GM12864 (cell line): ENCODE measurements around the gene FBXL7.

Source experiments
- DNase-seq: peaks from one replicate; pipeline ENCODE4 v3.0.0-alpha.2; 2011; ENCODE audit warnings: low read depth
- H3K4me3 ChIP-seq: 2 replicates; pipeline ENCODE4 v1.5.1; 2011; ENCODE audit warnings: mild to moderate bottlenecking, low read depth, low read length, control low read depth
- TF ChIP-seq, protein P1 (sequence below): IDR thresholded peaks from 2 replicates; pipeline ENCODE4 v1.5.1; 2011; ENCODE audit warnings: low read depth, mild to moderate bottlenecking, moderate library complexity, low read length, control low read depth, inconsistent platforms; ENCODE audit errors: missing control alignments

Gene FBXL7

DNA sequence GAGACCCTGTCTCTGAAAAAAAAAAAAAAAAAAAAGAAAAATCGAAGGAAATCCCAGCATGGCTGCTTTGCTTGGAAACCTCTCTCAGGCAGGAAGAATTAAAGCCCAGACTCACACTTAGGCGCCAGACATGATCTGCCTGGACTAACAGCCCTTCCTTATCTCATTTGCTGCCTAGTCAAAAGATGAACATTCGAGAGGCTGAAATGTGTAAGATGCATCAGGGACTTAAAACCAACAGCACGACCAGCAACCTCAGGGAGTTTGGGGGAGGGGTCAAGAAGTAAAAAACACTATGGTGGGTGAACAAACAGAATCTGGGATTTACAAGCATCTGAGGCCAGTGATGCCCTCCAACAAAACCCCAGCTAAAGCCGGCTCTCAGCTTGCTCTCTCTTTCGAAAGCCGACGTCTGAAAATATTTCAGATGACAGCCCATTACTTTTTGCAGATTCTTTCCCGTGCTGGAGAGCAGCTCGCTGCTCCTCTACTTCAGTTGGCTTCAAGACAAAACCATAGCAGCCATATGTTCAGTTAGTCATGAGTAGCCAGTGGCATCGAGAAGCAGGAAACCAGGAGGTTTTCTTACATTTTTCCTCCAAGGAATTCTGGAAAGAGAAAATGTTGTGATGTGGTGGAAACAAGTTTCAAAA lies 429.8 kb downstream of the FBXL7 start:
- TF ChIP-seq, protein P1, sequence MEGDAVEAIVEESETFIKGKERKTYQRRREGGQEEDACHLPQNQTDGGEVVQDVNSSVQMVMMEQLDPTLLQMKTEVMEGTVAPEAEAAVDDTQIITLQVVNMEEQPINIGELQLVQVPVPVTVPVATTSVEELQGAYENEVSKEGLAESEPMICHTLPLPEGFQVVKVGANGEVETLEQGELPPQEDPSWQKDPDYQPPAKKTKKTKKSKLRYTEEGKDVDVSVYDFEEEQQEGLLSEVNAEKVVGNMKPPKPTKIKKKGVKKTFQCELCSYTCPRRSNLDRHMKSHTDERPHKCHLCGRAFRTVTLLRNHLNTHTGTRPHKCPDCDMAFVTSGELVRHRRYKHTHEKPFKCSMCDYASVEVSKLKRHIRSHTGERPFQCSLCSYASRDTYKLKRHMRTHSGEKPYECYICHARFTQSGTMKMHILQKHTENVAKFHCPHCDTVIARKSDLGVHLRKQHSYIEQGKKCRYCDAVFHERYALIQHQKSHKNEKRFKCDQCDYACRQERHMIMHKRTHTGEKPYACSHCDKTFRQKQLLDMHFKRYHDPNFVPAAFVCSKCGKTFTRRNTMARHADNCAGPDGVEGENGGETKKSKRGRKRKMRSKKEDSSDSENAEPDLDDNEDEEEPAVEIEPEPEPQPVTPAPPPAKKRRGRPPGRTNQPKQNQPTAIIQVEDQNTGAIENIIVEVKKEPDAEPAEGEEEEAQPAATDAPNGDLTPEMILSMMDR, result no peak
- DNase-seq, result no peak
- H3K4me3 ChIP-seq, result no peak overlapping the region

DNA sequence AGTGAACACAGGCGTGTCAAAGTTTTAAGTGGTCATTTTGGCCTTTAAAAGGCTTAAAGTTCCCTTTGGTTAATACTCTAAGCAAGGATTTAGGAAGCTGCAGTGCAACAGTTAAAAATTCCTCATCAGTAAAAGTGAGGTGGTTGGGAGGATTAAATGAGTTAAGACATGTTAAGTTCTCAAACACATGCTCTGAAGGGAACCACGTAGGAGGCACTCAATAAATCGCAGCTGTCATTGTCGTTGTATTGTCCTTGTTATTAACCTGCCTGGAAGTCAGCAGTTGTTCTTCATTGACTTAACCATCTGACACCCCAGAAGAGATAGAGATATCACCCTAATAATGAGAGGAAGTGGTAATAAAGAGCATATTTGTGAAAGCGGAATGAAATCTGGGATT lies 432.1 kb downstream of the FBXL7 start:
- H3K4me3 ChIP-seq, result no peak overlapping the region
- TF ChIP-seq, protein P1, result no peak
- no peak for DNase-seq

DNA sequence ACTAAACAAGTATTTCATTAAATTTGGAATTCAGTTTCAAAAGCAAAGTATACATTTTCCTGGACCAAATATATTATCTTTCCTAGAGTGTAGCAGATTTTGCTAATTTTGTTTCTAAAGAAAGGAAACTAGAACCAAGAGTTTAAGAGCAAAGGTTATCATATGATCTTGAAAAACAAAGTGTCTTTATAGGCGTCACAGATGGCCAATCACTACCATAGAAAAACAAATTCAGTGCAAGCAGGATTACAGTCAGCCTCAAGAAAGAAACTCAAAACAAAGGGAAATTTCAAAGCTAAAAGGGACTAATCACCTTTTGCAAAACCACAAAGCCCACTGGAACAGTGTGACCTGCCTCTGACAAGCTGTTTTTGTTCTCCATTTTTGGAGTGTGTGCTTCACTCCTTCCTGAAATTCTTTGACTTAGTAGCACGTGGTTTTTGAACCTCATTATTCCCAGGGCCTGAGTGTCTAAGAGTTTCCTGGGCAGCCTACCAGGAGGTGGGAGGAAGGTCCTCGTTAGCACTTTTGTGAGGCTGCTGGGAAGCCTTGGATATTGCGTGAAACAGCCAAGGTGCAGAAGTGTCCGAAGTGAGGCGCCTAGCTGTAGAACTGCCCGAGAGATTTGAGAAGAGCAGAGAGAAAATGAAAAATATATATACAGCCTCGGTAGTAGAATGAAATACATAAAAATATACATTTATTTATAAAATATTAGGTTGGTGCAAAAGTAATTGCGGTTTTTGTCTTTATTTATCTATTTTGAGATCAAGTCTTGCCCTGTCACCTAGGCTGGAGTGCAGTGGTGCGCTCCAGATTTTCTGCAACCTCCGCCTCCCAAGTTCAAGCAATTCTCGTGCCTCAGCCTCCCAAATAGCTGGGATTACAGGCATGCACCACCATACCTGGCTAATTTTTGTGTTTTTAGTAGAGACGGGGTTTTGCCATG lies 433.6 kb downstream of the FBXL7 start:
- TF ChIP-seq, protein P1, result no peak
- no peak overlapping the region for H3K4me3 ChIP-seq
- DNase-seq, result no peak

DNA sequence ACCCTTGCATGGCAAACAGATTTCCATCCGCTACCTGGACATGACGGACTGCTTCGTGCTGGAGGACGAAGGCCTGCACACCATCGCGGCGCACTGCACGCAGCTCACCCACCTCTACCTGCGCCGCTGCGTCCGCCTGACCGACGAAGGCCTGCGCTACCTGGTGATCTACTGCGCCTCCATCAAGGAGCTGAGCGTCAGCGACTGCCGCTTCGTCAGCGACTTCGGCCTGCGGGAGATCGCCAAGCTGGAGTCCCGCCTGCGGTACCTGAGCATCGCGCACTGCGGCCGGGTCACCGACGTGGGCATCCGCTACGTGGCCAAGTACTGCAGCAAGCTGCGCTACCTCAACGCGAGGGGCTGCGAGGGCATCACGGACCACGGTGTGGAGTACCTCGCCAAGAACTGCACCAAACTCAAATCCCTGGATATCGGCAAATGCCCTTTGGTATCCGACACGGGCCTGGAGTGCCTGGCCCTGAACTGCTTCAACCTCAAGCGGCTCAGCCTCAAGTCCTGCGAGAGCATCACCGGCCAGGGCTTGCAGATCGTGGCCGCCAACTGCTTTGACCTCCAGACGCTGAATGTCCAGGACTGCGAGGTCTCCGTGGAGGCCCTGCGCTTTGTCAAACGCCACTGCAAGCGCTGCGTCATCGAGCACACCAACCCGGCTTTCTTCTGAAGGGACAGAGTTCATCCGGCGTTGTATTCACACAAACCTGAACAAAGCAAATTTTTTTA lies 436.7 kb downstream of the FBXL7 start:
- TF ChIP-seq, protein P1, result no peak
- DNase-seq, result no peak
- no peak overlapping the region for H3K4me3 ChIP-seq

DNA sequence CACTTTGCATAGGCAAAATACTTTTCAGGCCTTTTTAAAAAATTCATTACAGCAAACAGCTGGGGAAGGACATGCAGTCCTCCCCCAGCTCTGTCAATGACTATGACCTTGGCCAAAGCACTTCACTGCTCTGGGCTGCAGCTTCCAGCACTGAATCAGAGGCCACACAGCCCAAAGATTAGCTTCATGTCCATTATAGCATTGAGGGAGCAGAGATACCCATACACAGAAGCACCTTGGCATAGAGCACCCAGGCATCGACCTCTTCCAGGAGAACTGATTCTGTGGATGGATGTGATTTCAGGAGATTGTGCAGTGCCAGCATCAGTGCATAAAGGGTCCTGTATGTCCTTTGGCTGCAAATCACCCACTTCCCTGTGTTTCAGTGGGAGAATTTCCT lies 437.7 kb downstream of the FBXL7 start:
- TF ChIP-seq, protein P1, result no peak
- DNase-seq, result no peak
- H3K4me3 ChIP-seq, result no peak overlapping the region

DNA sequence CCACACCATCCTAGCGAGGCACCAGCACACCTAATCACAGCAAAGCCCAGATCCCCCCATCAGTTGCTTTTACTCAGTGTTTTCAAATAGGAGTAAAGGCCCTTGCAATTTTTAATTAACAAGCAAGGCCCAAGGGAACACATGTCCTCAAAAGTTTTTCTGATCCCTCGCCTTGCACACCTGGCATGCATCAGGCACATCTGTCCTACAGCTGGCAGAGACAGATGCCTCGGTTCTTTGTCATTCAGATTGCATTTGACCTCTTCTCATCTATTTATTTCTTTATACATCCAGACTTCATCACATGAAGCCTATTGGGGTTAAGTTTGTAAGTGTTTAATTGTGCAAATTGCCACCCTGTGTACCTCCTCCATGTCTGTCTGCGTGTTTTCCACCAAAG lies 438.2 kb downstream of the FBXL7 start:
- TF ChIP-seq, protein P1, result no peak
- no peak for DNase-seq

More for the DNA sequence above, 438.2 kb downstream of the FBXL7 start:
- no peak overlapping the region for H3K4me3 ChIP-seq
